HepG2 (cell line): ENCODE measurements around the gene GPR158. TPM values are rescaled to one million over a fixed set of nuclear protein-coding genes. Genes with fewer than 3 reads are reported as not detected.

ENCODE experiments used
- ATAC-seq: fragments of 200-7000 bp; cut with Tn5 transposase; 3 replicates; pipeline ENCODE4 v1.9.1; 2020; ENCODE audit warnings: mild to moderate bottlenecking, moderate library complexity
- BruUV-seq: library from RNA; stranded (reverse); fragments of 400-500 nt; replicated peaks from 2 replicates; lab custom pipeline; 2021; lab: Mats Ljungman, UMichigan
- CTCF ChIA-PET: fragments of 300-600 bp; formaldehyde crosslinking; extraction: SDS; loops from one replicate; lab custom pipeline; 2021; ENCODE audit warnings: low total read pairs, inconsistent platforms, low intra/inter-chr PET ratio; lab: Yijun Ruan, JAX
- POLR2A ChIA-PET: fragments of 350-600 bp; sonication (Branson Sonifier 250); formaldehyde crosslinking; loops from one replicate; lab custom pipeline; 2020; ENCODE audit warnings: antibody characterized with exemption, inconsistent platforms; lab: Yijun Ruan, JAX
- DNase-seq: peaks from one replicate; pipeline ENCODE4 v3.0.0-alpha.2; 2015; ENCODE audit warnings: low spot score
- FAIRE-seq: peaks from 3 replicates; lab custom pipeline; 2011; peaks lifted over from hg19 to GRCh38; lab: Jason Lieb, UNC
- H2AFZ ChIP-seq: one replicate; pipeline ENCODE4 v1.6.1; 2011; ENCODE audit warnings: low read length, inconsistent platforms
- H3K27ac ChIP-seq: fragments of 300-600 bp; 3 replicates; pipeline ENCODE4 v1.8.0; 2011; ENCODE audit warnings: mixed run types, mild to moderate bottlenecking, mixed read lengths, low read length, inconsistent platforms; ENCODE audit not compliant: insufficient read depth; ENCODE audit errors: extremely low read length
- H3K27me3 ChIP-seq, 2 experiments: fragments of 200-600 bp in 1 of 2; 2 replicates in 1 of 2; 3 replicates in 1 of 2; pipeline versions ENCODE4 v1.6.0 to v1.8.0; 2011; ENCODE audit warnings: low read length in 2 of 2, mild to moderate bottlenecking in 2 of 2, moderate library complexity in 2 of 2, inconsistent platforms in 1 of 2; ENCODE audit not compliant: insufficient read depth in 2 of 2, control insufficient read depth in 1 of 2
- H3K36me3 ChIP-seq, 2 experiments: fragments of 200-600 bp in 1 of 2; replicated peaks in 1 of 2; 2 replicates in 1 of 2; 3 replicates in 1 of 2; pipeline versions ENCODE4 v1.5.1 to v1.8.0; 2011; ENCODE audit warnings: low read length in 2 of 2, inconsistent platforms in 1 of 2; ENCODE audit not compliant: insufficient read depth in 2 of 2, control insufficient read depth in 1 of 2
- H3K4me1 ChIP-seq: 2 replicates; pipeline ENCODE4 v1.5.1; 2012; ENCODE audit warnings: low read length, inconsistent platforms; ENCODE audit not compliant: insufficient read depth
- H3K4me2 ChIP-seq: 2 replicates; pipeline ENCODE4 v1.6.0; 2011; ENCODE audit warnings: low read depth, low read length, inconsistent platforms
- H3K4me3 ChIP-seq, 3 experiments: fragments of 200-600 bp in 1 of 3; sonication (generic), shearing (Covaris generic) in 1 of 3; replicated peaks in 1 of 3; 2 replicates each; pipeline ENCODE4 v1.5.1; 2011 to 2016; ENCODE audit warnings: low read length in 3 of 3, inconsistent platforms in 2 of 3, low read depth in 2 of 3, mild to moderate bottlenecking in 2 of 3, control low read depth in 1 of 3, mixed read lengths in 1 of 3; ENCODE audit not compliant: insufficient read depth in 1 of 3
- H3K79me2 ChIP-seq: one replicate; pipeline ENCODE4 v1.6.1; 2011; ENCODE audit warnings: low read length, inconsistent platforms; ENCODE audit not compliant: insufficient read depth
- H3K9ac ChIP-seq: 2 replicates; pipeline ENCODE4 v1.6.0; 2011; ENCODE audit warnings: mild to moderate bottlenecking, low read depth, low read length, inconsistent platforms; ENCODE audit not compliant: insufficient read depth
- H3K9me3 ChIP-seq: 2 replicates; pipeline ENCODE4 v1.5.1; 2012; ENCODE audit warnings: mild to moderate bottlenecking, low read length
- H4K20me1 ChIP-seq: 2 replicates; pipeline ENCODE4 v1.6.0; 2011; ENCODE audit warnings: inconsistent platforms, mild to moderate bottlenecking, low read length, moderate library complexity; ENCODE audit not compliant: insufficient read depth
- EP300 ChIP-seq, 3 experiments: sonication (generic) in 1 of 3; formaldehyde crosslinking in 1 of 3; IDR thresholded peaks; 2 replicates each; pipeline versions ENCODE4 v1.5.1 to v1.6.1; 2011 to 2020; ENCODE audit warnings: low read depth in 2 of 3, low read length in 2 of 3, borderline replicate concordance in 1 of 3, improper control_type of control experiment in 1 of 3, mild to moderate bottlenecking in 1 of 3, missing genetic modification reagents in 1 of 3, moderate library complexity in 1 of 3
- EZH2 ChIP-seq: conservative IDR thresholded peaks from 2 replicates; pipeline ENCODE4 v1.6.1; 2012; ENCODE audit warnings: mild to moderate bottlenecking, low read depth, low read length, moderate library complexity
- FOXA3 ChIP-seq: IDR thresholded peaks from 2 replicates; pipeline ENCODE4 v1.6.1; 2016; ENCODE audit warnings: missing genetic modification reagents, missing compliant biosample characterization
- GTF2F1 ChIP-seq: fragments of 150-350 bp; IDR thresholded peaks from 2 replicates; pipeline ENCODE4 v1.6.1; 2014; ENCODE audit warnings: low read length
- HOXA3 ChIP-seq: sonication (generic); formaldehyde crosslinking; IDR thresholded peaks from 2 replicates; pipeline ENCODE4 v1.5.0; 2020; ENCODE audit warnings: missing genetic modification reagents
- NR2F6 ChIP-seq, 2 experiments: IDR thresholded peaks; 2 replicates each; pipeline ENCODE4 v1.6.1; 2016; ENCODE audit warnings: antibody characterized with exemption in 1 of 2, mild to moderate bottlenecking in 1 of 2
- RXRA ChIP-seq: sonication (generic); formaldehyde crosslinking; IDR thresholded peaks from 2 replicates; pipeline ENCODE4 v1.5.1; 2020; ENCODE audit warnings: missing genetic modification reagents
- SNRNP70 ChIP-seq: fragments of 200-400 bp; formaldehyde crosslinking; IDR thresholded peaks from 2 replicates; pipeline ENCODE4 v1.6.1; 2017; ENCODE audit warnings: mild to moderate bottlenecking, low read depth, low read length, moderate library complexity
- TBP ChIP-seq: sonication (generic); formaldehyde crosslinking; IDR thresholded peaks from 2 replicates; pipeline ENCODE4 v1.5.0; 2020; ENCODE audit warnings: missing genetic modification reagents
- THAP8 ChIP-seq: sonication (generic); formaldehyde crosslinking; IDR thresholded peaks from 2 replicates; pipeline ENCODE4 v1.5.1; 2020; ENCODE audit warnings: missing genetic modification reagents, mild to moderate bottlenecking, borderline replicate concordance
- TP53 ChIP-seq: sonication (generic); formaldehyde crosslinking; conservative IDR thresholded peaks from 2 replicates; pipeline ENCODE4 v1.4.0; 2020; ENCODE audit warnings: missing genetic modification reagents
- ZBTB25 ChIP-seq: IDR thresholded peaks from 2 replicates; pipeline ENCODE4 v1.6.1; 2018; ENCODE audit warnings: missing genetic modification reagents
- ZBTB46 ChIP-seq: sonication (generic); formaldehyde crosslinking; IDR thresholded peaks from 2 replicates; pipeline ENCODE4 v1.4.0; 2020; ENCODE audit warnings: mild to moderate bottlenecking, missing genetic modification reagents, borderline replicate concordance
- ZNF251 ChIP-seq: sonication (generic); formaldehyde crosslinking; IDR thresholded peaks from 2 replicates; pipeline ENCODE4 v1.9.0; 2021; ENCODE audit warnings: mild to moderate bottlenecking, missing genetic modification reagents
- ZSCAN20 ChIP-seq: sonication (generic); formaldehyde crosslinking; IDR thresholded peaks from 2 replicates; pipeline ENCODE4 v1.4.0; 2020; ENCODE audit warnings: missing genetic modification reagents, mild to moderate bottlenecking, borderline replicate concordance
- WGBS: methylation state at CpG from one replicate; pipeline ENCODE4 v1.1.6; 2017; ENCODE audit warnings: low lambda C conversion rate; 5-methylcytosine and 5-hydroxymethylcytosine counted together
- in situ Hi-C: cut with HindIII; loops from 2 replicates; pipeline ENCODE4 v1.10.0; 2017; ENCODE audit warnings: low pct_unique_long_range_greater_than_20kb; ENCODE audit not compliant: extremely low pct_ligation_motif_present
- intact Hi-C: fragments of 100-400 bp; cut with micrococcal nuclease; formaldehyde crosslinking; loops from one replicate; pipeline ENCODE4 v1.10.0; 2022; ENCODE audit not compliant: unreplicated experiment
- polyA plus RNA-seq, 8 experiments: library from polyadenylated mRNA; depleted of rRNA in 3 of 8; stranded (reverse) in 7 of 8; unstranded in 1 of 8; fragments of >200 nt; fragmentation: Illumina TruSeq in 4 of 8; extraction: Trizol in 4 of 8; gene quantifications; 2 replicates each; pipeline versions ENCODE4 v1.2.1 to v1.2.3, GENCODE V29; 2011 to 2016; ENCODE audit warnings: low read depth in 4 of 8, missing spikeins in 1 of 8, mixed read lengths in 1 of 8; ENCODE audit not compliant: insufficient read depth in 1 of 8
- total RNA-seq, 5 experiments: library from RNA; depleted of rRNA; stranded (reverse); fragments of >200 nt; fragmentation: Illumina TruSeq; extraction: Trizol; gene quantifications; 2 replicates each; pipeline ENCODE4 v1.2.3, GENCODE V29; 2016; ENCODE audit warnings: low read depth in 1 of 5

The GPR158 gene
- total and polyA plus RNA-seq, 2 of the 13 experiments (the other 11 are each of a cell fraction or from before 2014, with no cell fraction given): not detected

GRCh38 chr10:25220156-25220555 lies 45.4 kb downstream of the GPR158 start:
- POLR2A ChIA-PET: no interaction called here
- Histone ChIP-seq H3K27ac (no peak overlapping the region), H3K9ac (no peak overlapping the region), H3K36me3 (no peaks in the 10 kb centered on the region), H3K27me3 (peaks cover 1 to 14% of the 10 kb centered on the region in 2 experiments; a peak in 3 of 5 replicates), H3K4me2 (no peak overlapping the region), H4K20me1 (no peaks in the 10 kb centered on the region), H3K4me1 (no peaks in the 10 kb centered on the region), H3K79me2 (no peaks in the 10 kb centered on the region), H2AFZ (no peak overlapping the region), H3K4me3 (no peak overlapping the region), H3K9me3 (no peaks in the 10 kb centered on the region)
- CTCF ChIA-PET: no interaction called here
- in situ Hi-C loops (loop anchor here (10.0 kb wide), 2 partner anchors 105 to 605 kb away; no protein-coding TSS in a partner anchor), intact Hi-C loops (loop anchor here (10.0 kb wide), 1 partner anchor 135 kb away; no protein-coding TSS in a partner anchor)
- TF ChIP-seq RXRA (CRISPR knock-in tag) (no peak), FOXA3 (CRISPR knock-in tag) (no peak), ZSCAN20 (CRISPR knock-in tag) (no peak)
- ATAC-seq: no peak
- 4% methylated on average over 1 of the region's 1 CpG for WGBS
- no peak for FAIRE-seq
- DNase-seq: no peak
- no TSS peak for BruUV-seq

GRCh38 chr10:25222085-25222660 lies 47.4 kb downstream of the GPR158 start:
- ChIA-PET CTCF (no interaction called here), POLR2A (no interaction called here)
- Histone ChIP-seq H3K4me2 (no peak overlapping the region), H3K4me3 (no peak overlapping the region), H3K27me3 (peaks cover 1 to 12% of the 10 kb centered on the region in 2 experiments; a peak in 3 of 5 replicates), H3K79me2 (no peaks in the 10 kb centered on the region), H2AFZ (no peak overlapping the region), H3K27ac (no peak overlapping the region), H3K9me3 (no peaks in the 10 kb centered on the region), H3K36me3 (no peaks in the 10 kb centered on the region), H3K9ac (no peak overlapping the region), H3K4me1 (no peaks in the 10 kb centered on the region), H4K20me1 (no peaks in the 10 kb centered on the region)
- no peak for ATAC-seq
- in situ Hi-C loops (loop anchor here (10.0 kb wide), 2 partner anchors 107 to 607 kb away; no protein-coding TSS in a partner anchor), intact Hi-C loops (loop anchor here (10.0 kb wide), 1 partner anchor 137 kb away; no protein-coding TSS in a partner anchor)
- WGBS: 24% methylated on average over 7 of the region's 7 CpGs
- no peak for DNase-seq
- FAIRE-seq: no peak
- BruUV-seq: no TSS peak
- TF ChIP-seq EZH2: no peak
- TF ChIP-seq SNRNP70: no peak
- no peak for TF ChIP-seq ZNF251 (CRISPR knock-in tag)
- no peak for TF ChIP-seq EP300 (IDR thresholded peaks at IDR 0.05; ENCODE audit: low read depth in 2 of 2, low read length in 2 of 2)
- no peak for TF ChIP-seq EP300 (CRISPR knock-in tag; IDR thresholded peaks at IDR 0.05; ENCODE audit: borderline replicate concordance)
- no peak for TF ChIP-seq ZBTB46 (CRISPR knock-in tag)
- no peak for TF ChIP-seq TBP (CRISPR knock-in tag)
- no peak for TF ChIP-seq THAP8 (CRISPR knock-in tag)
- TF ChIP-seq TP53: no peak
- no peak for TF ChIP-seq ZBTB25 (CRISPR knock-in tag)
- TF ChIP-seq HOXA3: no peak
- no peak for TF ChIP-seq NR2F6 (IDR thresholded peaks at IDR 0.05)
- no peak for TF ChIP-seq NR2F6 (CRISPR knock-in tag; IDR thresholded peaks at IDR 0.05)
- TF ChIP-seq GTF2F1: no peak
